GM23338 (cell line): ENCODE data around the gene INPP5A. TPM values are rescaled to one million over a fixed set of nuclear protein-coding genes. Genes with fewer than 3 reads are reported as not detected.

Experiments
- ATAC-seq: fragments of 200-7000 bp; cut with Tn5 transposase; 3 replicates; pipeline ENCODE4 v1.9.1; 2020
- DNase-seq: peaks from one replicate; pipeline ENCODE4 v3.0.0-alpha.2; 2015; ENCODE audit warnings: low spot score
- H2AFZ ChIP-seq: fragments of 200-600 bp; sonication (generic); 2 replicates; pipeline ENCODE4 v1.8.0; 2016; ENCODE audit warnings: antibody characterized with exemption, mild to moderate bottlenecking, moderate library complexity
- H3F3A ChIP-seq: fragments of 200-600 bp; sonication (generic); replicated peaks from 2 replicates; pipeline ENCODE4 v1.8.0; 2017; ENCODE audit warnings: antibody characterized with exemption, mixed run types, low read depth
- H3K27ac ChIP-seq: fragments of 200-600 bp; sonication (generic); 2 replicates; pipeline ENCODE4 v1.6.1; 2016; ENCODE audit warnings: low read depth
- H3K27me3 ChIP-seq: fragments of 200-600 bp; sonication (generic); 2 replicates; pipeline ENCODE4 v1.8.0; 2016; ENCODE audit warnings: mild to moderate bottlenecking, mixed run types, moderate library complexity; ENCODE audit not compliant: insufficient read depth
- H3K36me3 ChIP-seq: fragments of 200-600 bp; sonication (generic); 2 replicates; pipeline ENCODE4 v1.8.0; 2016; ENCODE audit warnings: mild to moderate bottlenecking; ENCODE audit not compliant: insufficient read depth
- H3K4me1 ChIP-seq: fragments of 200-600 bp; sonication (generic); 2 replicates; pipeline ENCODE4 v1.8.0; 2016; ENCODE audit warnings: mild to moderate bottlenecking, moderate library complexity; ENCODE audit not compliant: insufficient read depth
- H3K4me2 ChIP-seq: fragments of 200-600 bp; sonication (generic); 2 replicates; pipeline ENCODE4 v1.7.1; 2017; ENCODE audit warnings: mixed run types
- H3K4me3 ChIP-seq: fragments of 200-600 bp; sonication (generic); 2 replicates; pipeline ENCODE4 v1.6.1; 2016; ENCODE audit warnings: mixed run types
- H3K79me2 ChIP-seq: fragments of 200-600 bp; sonication (generic); replicated peaks from 2 replicates; pipeline ENCODE4 v1.8.0; 2017; ENCODE audit warnings: mild to moderate bottlenecking; ENCODE audit not compliant: insufficient read depth
- H3K9me2 ChIP-seq: fragments of 200-600 bp; sonication (generic); 2 replicates; pipeline ENCODE4 v1.8.0; 2017; ENCODE audit not compliant: insufficient read depth
- H4K20me1 ChIP-seq: fragments of 200-600 bp; sonication (generic); replicated peaks from 2 replicates; pipeline ENCODE4 v1.8.0; 2017; ENCODE audit warnings: mild to moderate bottlenecking; ENCODE audit not compliant: insufficient read depth
- H3K27ac Mint-ChIP-seq: 2 replicates; pipeline ENCODE4 v1.8.0; 2020; ENCODE audit warnings: inconsistent platforms, mild to moderate bottlenecking, moderate library complexity, mixed read lengths
- H3K27me3 Mint-ChIP-seq: 3 replicates; pipeline ENCODE4 v1.8.0; 2022; ENCODE audit warnings: low read depth, mild to moderate bottlenecking, moderate library complexity, mixed read lengths, inconsistent platforms; ENCODE audit not compliant: insufficient read depth, poor library complexity
- H3K36me3 Mint-ChIP-seq: 3 replicates; pipeline ENCODE4 v1.8.0; 2021; ENCODE audit warnings: low read depth, mild to moderate bottlenecking, inconsistent platforms, moderate library complexity, mixed read lengths
- H3K4me1 Mint-ChIP-seq: 3 replicates; pipeline ENCODE4 v1.8.0; 2020; ENCODE audit warnings: mild to moderate bottlenecking, inconsistent platforms, mixed read lengths
- H3K4me3 Mint-ChIP-seq: 3 replicates; pipeline ENCODE4 v1.8.0; 2021; ENCODE audit warnings: moderate library complexity, mild to moderate bottlenecking, inconsistent platforms, mixed read lengths
- H3K9me3 Mint-ChIP-seq: 3 replicates; pipeline ENCODE4 v1.8.0; 2020; ENCODE audit warnings: moderate library complexity, mild to moderate bottlenecking, inconsistent platforms, mixed read lengths
- CREB1 ChIP-seq: fragments of 250-450 bp; sonication (Bioruptor Pico); IDR thresholded peaks from 2 replicates; pipeline ENCODE4 v1.5.0; 2020; ENCODE audit warnings: low read depth, mild to moderate bottlenecking, moderate library complexity
- EZH2 ChIP-seq: fragments of 200-600 bp; sonication (generic); IDR thresholded peaks from one replicate; pipeline ENCODE4 v1.8.0; 2017; ENCODE audit warnings: antibody characterized with exemption, mild to moderate bottlenecking, low read depth; ENCODE audit not compliant: unreplicated experiment
- EZH2phosphoT487 ChIP-seq: fragments of 200-600 bp; sonication (generic); IDR thresholded peaks from one replicate; pipeline ENCODE4 v1.8.1; 2018; ENCODE audit warnings: antibody characterized with exemption; ENCODE audit not compliant: unreplicated experiment
- JUNB ChIP-seq: IDR thresholded peaks from one replicate; pipeline ENCODE4 v1.6.1; 2016; ENCODE audit warnings: antibody characterized with exemption; ENCODE audit not compliant: unreplicated experiment
- NANOG ChIP-seq: IDR thresholded peaks from 2 replicates; pipeline ENCODE4 v1.6.1; 2016; ENCODE audit warnings: antibody characterized with exemption, borderline replicate concordance
- POLR2AphosphoS5 ChIP-seq: IDR thresholded peaks from 2 replicates; pipeline ENCODE4 v1.6.1; 2016; ENCODE audit warnings: antibody characterized with exemption, low read depth
- STAT1 ChIP-seq: IDR thresholded peaks from one replicate; pipeline ENCODE4 v1.6.1; 2016; ENCODE audit warnings: antibody characterized with exemption; ENCODE audit not compliant: unreplicated experiment
- polyA plus RNA-seq: library from polyadenylated mRNA; unstranded; fragments of >200 nt; fragmentation: Nextera tagmentation; extraction: Ambion mirVana; gene quantifications from 2 replicates; pipeline ENCODE4 v1.2.1, GENCODE V29; 2016
- total RNA-seq: library from RNA; depleted of rRNA; stranded (reverse); fragments of >200 nt; shearing (Covaris generic); gene quantifications from 2 replicates; pipeline ENCODE4 v1.2.3, GENCODE V29; 2014
- TF ChIP-seq, protein P1 (sequence below): IDR thresholded peaks from one replicate; pipeline ENCODE4 v1.6.1; 2018; ENCODE audit warnings: antibody characterized with exemption; ENCODE audit not compliant: unreplicated experiment
- TF ChIP-seq, protein P2 (sequence below), 2 experiments: fragments of 200-600 bp in 1 of 2; sonication (generic) in 1 of 2; conservative IDR thresholded peaks; 2 replicates each; pipeline versions ENCODE4 v1.5.1 to v1.6.1; 2016 to 2017; ENCODE audit warnings: antibody characterized with exemption in 2 of 2, low read depth in 2 of 2, mild to moderate bottlenecking in 2 of 2, moderate library complexity in 1 of 2
- TF ChIP-seq, protein P3 (sequence below): IDR thresholded peaks from 2 replicates; pipeline ENCODE4 v1.6.1; 2016; ENCODE audit warnings: antibody characterized with exemption

Gene INPP5A
- total and polyA plus RNA-seq, 2 experiments from 2014 or later: 5.9 to 40.6 TPM

DNA sequence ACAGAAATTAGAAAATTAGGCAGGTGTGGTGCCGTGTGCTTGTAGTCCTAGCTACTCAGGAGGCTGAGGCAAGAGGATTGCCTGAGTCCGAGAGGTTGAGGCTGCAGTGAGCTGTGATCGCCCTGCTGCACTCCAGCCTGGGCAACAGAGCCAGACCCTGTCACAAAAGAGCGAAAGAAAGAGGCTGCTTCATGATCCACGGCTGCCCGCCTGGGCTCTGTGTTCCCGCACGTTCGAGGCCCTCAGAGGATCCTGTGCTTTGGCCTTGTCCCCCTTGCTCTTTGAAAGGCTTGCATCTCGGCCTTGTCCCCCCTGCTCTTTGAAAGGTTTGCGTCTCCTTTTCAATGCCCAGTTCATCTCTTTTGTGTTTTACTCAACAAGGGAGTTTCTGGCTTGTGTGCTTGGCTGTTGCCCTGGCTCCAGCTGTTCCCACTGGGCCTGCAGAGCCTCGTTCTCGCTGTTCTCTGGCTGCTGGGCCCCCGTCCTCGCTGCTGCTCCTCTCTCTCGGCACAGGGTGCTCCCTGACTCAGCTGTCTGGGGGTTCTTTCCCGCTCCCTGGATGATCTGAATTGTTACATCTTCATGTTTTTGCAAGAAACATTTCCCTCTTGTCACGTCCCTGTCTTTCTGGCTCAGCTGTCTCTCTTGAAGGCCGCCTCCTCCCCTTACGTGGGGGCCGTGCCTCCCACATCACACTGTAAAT lies 45.1 kb upstream of the INPP5A start:
- peaks cover 12% of the 10 kb centered on the region for H3K27me3 Mint-ChIP-seq
- Histone ChIP-seq H3K27ac (no peak overlapping the region), H3F3A (no peaks in the 10 kb centered on the region), H4K20me1 (no peaks in the 10 kb centered on the region), H3K4me1 (no peaks in the 10 kb centered on the region), H3K36me3 (no peaks in the 10 kb centered on the region), H3K79me2 (no peaks in the 10 kb centered on the region), H3K9me2 (no peaks in the 10 kb centered on the region), H3K4me3 (no peak overlapping the region), H2AFZ (no peak overlapping the region), H3K4me2 (no peak overlapping the region), H3K27me3 (no peaks in the 10 kb centered on the region)
- no peak overlapping the region for H3K4me3 Mint-ChIP-seq
- H3K36me3 Mint-ChIP-seq: no peaks in the 10 kb centered on the region; the same call in 2 of the 3 replicates
- H3K4me1 Mint-ChIP-seq: no peaks in the 10 kb centered on the region; the same call in 2 of the 3 replicates
- no peak overlapping the region for H3K27ac Mint-ChIP-seq
- DNase-seq (no peak), ATAC-seq (no peak)
- TF ChIP-seq POLR2AphosphoS5: no peak
- H3K9me3 Mint-ChIP-seq: peaks cover 14% of the 10 kb centered on the region

DNA sequence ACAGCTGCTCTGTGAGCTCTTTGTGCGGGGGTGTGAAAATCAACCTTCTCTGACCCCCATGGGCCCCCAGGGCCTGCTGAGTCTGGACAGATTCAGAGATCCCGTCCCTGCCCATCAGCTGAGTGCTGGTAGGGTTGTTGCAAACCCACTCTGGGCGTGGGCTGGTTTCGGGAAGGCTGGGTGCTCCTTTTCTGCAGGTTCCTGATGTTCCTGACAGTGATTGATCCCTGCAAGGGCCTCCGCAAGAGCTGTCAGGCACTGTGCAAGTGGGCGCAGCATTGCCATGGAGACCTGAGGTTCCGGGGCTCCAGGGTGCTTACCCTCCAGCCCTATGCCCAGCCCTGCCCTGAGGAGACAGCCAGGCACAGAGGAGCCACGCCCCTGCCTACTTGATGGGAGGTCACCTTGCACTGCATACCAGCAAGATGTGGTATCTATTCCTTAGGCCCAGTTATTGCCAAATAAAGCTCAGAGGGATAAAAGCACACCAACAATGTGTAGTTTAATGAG lies 44.3 kb upstream of the INPP5A start:
- no peak overlapping the region for H3K27ac ChIP-seq
- DNase-seq: no peak
- H4K20me1 ChIP-seq: no peaks in the 10 kb centered on the region
- H3K27me3 ChIP-seq: no peaks in the 10 kb centered on the region
- H3K9me3 Mint-ChIP-seq: peaks cover 14% of the 10 kb centered on the region
- H3K36me3 Mint-ChIP-seq: no peaks in the 10 kb centered on the region; the same call in 2 of the 3 replicates
- H3K36me3 ChIP-seq: no peaks in the 10 kb centered on the region
- no peak overlapping the region for H3K27ac Mint-ChIP-seq
- H3K27me3 Mint-ChIP-seq: peaks cover 12% of the 10 kb centered on the region
- no peak overlapping the region for H2AFZ ChIP-seq
- H3K4me1 Mint-ChIP-seq: no peaks in the 10 kb centered on the region; the same call in 2 of the 3 replicates
- no peaks in the 10 kb centered on the region for H3K9me2 ChIP-seq
- no peaks in the 10 kb centered on the region for H3K4me1 ChIP-seq
- no peak overlapping the region for H3K4me3 Mint-ChIP-seq
- no peak for ATAC-seq
- no peak overlapping the region for H3K4me2 ChIP-seq
- H3F3A ChIP-seq: no peaks in the 10 kb centered on the region
- H3K79me2 ChIP-seq: no peaks in the 10 kb centered on the region
- no peak overlapping the region for H3K4me3 ChIP-seq
- TF ChIP-seq, protein P1, sequence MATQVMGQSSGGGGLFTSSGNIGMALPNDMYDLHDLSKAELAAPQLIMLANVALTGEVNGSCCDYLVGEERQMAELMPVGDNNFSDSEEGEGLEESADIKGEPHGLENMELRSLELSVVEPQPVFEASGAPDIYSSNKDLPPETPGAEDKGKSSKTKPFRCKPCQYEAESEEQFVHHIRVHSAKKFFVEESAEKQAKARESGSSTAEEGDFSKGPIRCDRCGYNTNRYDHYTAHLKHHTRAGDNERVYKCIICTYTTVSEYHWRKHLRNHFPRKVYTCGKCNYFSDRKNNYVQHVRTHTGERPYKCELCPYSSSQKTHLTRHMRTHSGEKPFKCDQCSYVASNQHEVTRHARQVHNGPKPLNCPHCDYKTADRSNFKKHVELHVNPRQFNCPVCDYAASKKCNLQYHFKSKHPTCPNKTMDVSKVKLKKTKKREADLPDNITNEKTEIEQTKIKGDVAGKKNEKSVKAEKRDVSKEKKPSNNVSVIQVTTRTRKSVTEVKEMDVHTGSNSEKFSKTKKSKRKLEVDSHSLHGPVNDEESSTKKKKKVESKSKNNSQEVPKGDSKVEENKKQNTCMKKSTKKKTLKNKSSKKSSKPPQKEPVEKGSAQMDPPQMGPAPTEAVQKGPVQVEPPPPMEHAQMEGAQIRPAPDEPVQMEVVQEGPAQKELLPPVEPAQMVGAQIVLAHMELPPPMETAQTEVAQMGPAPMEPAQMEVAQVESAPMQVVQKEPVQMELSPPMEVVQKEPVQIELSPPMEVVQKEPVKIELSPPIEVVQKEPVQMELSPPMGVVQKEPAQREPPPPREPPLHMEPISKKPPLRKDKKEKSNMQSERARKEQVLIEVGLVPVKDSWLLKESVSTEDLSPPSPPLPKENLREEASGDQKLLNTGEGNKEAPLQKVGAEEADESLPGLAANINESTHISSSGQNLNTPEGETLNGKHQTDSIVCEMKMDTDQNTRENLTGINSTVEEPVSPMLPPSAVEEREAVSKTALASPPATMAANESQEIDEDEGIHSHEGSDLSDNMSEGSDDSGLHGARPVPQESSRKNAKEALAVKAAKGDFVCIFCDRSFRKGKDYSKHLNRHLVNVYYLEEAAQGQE: no peak
- TF ChIP-seq, protein P2, sequence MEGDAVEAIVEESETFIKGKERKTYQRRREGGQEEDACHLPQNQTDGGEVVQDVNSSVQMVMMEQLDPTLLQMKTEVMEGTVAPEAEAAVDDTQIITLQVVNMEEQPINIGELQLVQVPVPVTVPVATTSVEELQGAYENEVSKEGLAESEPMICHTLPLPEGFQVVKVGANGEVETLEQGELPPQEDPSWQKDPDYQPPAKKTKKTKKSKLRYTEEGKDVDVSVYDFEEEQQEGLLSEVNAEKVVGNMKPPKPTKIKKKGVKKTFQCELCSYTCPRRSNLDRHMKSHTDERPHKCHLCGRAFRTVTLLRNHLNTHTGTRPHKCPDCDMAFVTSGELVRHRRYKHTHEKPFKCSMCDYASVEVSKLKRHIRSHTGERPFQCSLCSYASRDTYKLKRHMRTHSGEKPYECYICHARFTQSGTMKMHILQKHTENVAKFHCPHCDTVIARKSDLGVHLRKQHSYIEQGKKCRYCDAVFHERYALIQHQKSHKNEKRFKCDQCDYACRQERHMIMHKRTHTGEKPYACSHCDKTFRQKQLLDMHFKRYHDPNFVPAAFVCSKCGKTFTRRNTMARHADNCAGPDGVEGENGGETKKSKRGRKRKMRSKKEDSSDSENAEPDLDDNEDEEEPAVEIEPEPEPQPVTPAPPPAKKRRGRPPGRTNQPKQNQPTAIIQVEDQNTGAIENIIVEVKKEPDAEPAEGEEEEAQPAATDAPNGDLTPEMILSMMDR (conservative IDR thresholded peaks at IDR 0.05; ENCODE audit: low read depth in 2 of 2): no peak
- TF ChIP-seq NANOG: no peak
- no peak for TF ChIP-seq POLR2AphosphoS5
- no peak for TF ChIP-seq JUNB
- TF ChIP-seq EZH2: no peak
- TF ChIP-seq CREB1 (CRISPR knock-in tag): no peak
- TF ChIP-seq STAT1: no peak
- TF ChIP-seq EZH2phosphoT487: no peak
- TF ChIP-seq, protein P3, sequence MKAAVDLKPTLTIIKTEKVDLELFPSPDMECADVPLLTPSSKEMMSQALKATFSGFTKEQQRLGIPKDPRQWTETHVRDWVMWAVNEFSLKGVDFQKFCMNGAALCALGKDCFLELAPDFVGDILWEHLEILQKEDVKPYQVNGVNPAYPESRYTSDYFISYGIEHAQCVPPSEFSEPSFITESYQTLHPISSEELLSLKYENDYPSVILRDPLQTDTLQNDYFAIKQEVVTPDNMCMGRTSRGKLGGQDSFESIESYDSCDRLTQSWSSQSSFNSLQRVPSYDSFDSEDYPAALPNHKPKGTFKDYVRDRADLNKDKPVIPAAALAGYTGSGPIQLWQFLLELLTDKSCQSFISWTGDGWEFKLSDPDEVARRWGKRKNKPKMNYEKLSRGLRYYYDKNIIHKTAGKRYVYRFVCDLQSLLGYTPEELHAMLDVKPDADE: no peak
